ENCODE data around the gene VDAC2.

The VDAC2 gene

DNA sequence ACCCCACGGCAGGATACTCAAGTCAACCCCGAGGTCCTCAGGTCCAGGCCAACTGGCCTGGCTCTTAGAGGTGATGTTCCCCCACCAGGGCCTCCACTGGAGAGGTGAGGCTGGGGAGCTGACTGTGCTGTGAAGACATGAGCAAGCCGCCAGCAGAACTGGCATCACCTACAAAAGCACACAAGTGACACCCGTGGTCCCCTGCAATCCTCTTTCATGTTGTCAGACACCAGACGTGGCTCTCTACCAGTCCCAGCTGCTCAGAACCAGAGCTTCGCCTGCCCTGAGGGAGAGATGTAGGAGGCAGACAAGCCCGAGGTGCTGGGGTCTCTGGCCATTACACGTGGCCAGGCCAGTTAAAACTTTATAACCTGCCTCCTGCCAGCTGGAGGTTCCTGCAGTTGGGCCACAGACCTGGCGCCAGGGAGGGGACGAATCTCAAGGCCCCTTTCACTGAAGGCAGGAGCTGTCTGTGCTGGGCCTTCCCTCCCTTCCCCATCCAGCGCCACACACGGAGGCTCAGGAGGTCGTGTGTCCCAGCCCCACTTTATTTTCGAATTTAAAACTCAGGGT, 22.9 kb downstream of the VDAC2 start:
- TF ChIP-seq, protein P1, sequence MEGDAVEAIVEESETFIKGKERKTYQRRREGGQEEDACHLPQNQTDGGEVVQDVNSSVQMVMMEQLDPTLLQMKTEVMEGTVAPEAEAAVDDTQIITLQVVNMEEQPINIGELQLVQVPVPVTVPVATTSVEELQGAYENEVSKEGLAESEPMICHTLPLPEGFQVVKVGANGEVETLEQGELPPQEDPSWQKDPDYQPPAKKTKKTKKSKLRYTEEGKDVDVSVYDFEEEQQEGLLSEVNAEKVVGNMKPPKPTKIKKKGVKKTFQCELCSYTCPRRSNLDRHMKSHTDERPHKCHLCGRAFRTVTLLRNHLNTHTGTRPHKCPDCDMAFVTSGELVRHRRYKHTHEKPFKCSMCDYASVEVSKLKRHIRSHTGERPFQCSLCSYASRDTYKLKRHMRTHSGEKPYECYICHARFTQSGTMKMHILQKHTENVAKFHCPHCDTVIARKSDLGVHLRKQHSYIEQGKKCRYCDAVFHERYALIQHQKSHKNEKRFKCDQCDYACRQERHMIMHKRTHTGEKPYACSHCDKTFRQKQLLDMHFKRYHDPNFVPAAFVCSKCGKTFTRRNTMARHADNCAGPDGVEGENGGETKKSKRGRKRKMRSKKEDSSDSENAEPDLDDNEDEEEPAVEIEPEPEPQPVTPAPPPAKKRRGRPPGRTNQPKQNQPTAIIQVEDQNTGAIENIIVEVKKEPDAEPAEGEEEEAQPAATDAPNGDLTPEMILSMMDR (IDR thresholded peaks at IDR 0.05; ENCODE audit: low read depth, low read length): no peak
- H3K4me3 ChIP-seq (ENCODE audit: low read depth, low read length): no peak overlapping the region

DNA sequence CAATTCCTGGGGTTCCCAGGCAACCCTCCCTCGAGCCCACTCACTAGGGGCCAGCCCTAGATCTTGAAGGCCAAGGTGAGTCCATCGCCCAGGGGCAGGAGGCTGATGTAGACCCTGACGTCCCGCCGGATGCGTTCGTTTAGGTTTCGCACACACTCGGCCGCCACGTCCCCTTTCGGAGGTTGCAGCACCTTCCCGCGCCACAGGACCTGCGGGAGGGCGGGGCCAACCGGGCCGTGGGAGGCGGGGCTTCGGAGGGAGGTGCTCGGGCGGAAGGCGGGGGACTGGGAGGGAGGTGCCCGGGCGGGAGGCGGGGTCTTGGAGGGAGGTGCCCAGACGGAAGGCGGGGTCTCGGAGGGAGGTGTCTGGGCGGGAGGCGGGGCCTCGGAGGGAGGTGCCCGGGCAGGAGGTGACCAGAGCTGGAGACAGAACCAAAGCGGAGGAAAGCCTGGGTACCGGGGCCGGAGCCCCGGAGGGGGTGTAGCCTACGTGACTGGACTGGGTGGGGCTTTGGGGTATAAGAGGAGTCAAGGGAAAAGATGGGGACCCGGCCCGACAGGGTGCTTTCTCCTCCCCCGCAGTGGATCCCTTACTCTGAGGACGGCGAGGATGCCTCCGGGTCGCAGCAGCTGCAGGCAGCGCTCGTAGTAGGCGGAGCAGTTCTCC, 23.6 kb downstream of the VDAC2 start:
- H3K4me3 ChIP-seq (ENCODE audit: low read depth, low read length): peak overlapping the region; percentile 62
- TF ChIP-seq, protein P1 (IDR thresholded peaks at IDR 0.05; ENCODE audit: low read depth, low read length): no peak

DNA sequence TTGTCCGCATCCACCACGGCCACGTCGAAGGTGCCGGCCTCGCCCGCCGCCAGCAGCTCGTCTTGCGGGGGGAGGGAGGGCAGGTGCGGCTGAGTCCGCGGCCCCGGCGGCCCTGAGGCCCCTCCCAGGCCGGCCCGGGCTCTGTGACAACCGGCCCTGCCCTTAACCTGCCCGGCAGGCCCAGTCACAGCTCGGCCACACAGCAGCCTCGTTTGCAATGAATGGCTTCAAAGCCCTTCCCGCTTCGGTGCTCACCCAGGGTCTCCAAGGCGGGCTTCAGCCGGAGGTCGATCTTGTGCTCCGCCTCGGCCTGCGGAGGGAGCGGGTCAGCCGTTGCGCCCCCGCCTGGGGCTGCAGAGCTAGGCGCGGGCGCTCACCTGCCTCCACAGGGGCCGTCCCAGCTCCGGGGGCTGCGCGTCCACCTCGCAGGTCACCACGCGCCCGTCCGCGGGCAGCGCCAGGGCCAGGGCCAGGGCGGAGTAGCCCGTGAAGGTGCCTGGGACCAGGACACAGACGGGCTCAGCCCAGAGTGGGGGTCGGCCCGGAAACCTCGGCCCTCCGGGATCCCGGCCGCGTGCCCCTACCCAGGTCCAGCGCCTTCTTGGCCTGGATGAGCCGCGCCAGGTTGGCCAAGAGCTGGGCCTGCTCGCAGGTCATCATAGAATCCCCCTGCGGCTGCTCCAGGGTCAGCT, 24.2 kb downstream of the VDAC2 start:
- peak overlapping the region; percentile 62 for H3K4me3 ChIP-seq (ENCODE audit: low read depth, low read length)
- TF ChIP-seq, protein P1 (IDR thresholded peaks at IDR 0.05; ENCODE audit: low read depth, low read length): no peak

DNA sequence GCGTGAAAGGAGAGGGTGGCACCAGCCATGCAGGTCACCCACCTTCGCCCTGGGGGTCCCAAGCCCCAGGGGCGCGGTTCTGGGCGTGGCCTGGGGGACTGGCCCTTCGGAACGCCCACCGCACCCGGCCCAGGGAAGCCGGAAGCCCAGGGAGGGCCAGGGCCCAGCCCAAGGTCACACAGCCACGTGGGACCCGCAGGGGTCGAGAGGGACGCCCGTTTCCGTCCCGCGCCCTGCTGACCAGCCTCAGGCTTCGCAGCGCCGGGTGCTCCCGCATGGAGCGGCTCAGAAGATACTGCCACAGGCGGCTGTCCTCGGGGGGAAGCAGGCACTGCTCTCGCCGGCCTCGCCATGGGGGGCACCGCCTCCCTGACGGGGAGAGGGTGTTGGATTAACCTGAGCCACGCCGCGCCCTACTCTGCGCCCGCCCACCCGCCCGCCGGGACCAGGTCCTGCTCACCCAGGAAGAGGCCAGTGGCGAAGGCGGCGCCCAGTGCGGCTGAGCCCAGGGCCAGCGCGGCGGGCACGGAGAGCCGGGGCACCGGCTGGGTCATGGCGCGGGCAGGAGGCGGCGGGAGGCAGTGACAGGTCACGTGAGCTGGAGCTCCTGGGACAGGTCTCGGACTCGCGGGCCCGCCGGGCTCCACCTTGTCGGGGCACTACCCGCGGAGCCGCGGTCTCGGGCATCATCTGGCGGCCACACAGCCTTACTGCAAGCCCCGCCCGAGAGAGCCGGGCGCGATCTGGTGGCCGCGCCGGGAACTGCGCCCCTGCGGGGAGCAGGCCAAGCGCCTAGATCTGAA, 25.0 kb downstream of the VDAC2 start, which contains the start of gene COMTD1:
Gene COMTD1, minus strand, starts transcription at position 583 of the 803 bp plus-strand sequence. Its CDS starts 29 bp downstream, at position 554.
- TF ChIP-seq, protein P1 (IDR thresholded peaks at IDR 0.05; ENCODE audit: low read depth, low read length): peak; percentile 100
- H3K4me3 ChIP-seq (ENCODE audit: low read depth, low read length): peak within 1 kb of the TSS; percentile 62

DNA sequence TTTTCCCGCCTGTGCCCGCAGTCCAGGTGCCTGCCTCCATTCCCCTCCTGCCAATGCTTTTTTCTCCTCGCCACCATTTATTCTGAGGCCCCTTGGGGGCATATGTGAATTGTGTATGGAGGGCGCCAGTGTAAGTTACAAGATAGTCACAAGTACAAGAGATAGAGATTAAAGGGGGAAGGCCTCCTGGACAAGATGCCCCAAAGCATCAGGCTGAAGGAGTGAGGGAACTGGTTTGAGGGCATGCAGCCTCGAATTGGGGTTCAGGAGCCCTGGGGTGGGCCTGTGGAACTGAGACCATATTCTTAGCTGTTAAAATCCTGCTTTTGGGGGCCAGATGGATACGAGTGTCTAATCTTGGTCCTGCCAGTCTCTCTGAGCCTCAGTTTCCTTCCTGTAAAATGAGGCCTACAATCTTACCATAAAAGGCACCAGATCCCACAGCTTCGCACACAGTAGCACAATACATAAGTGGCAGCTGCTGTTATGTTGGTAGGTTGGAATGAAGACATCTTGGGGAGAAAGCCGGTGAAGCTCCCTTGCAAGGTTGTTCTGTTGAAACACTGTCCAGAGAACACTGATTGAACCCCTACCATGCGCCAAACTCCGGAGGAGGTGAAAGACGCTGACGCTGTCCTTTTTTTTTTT, 25.7 kb downstream of the VDAC2 start:
- no peak overlapping the region for H3K4me3 ChIP-seq (ENCODE audit: low read depth, low read length)
- TF ChIP-seq, protein P1 (IDR thresholded peaks at IDR 0.05; ENCODE audit: low read depth, low read length): no peak

DNA sequence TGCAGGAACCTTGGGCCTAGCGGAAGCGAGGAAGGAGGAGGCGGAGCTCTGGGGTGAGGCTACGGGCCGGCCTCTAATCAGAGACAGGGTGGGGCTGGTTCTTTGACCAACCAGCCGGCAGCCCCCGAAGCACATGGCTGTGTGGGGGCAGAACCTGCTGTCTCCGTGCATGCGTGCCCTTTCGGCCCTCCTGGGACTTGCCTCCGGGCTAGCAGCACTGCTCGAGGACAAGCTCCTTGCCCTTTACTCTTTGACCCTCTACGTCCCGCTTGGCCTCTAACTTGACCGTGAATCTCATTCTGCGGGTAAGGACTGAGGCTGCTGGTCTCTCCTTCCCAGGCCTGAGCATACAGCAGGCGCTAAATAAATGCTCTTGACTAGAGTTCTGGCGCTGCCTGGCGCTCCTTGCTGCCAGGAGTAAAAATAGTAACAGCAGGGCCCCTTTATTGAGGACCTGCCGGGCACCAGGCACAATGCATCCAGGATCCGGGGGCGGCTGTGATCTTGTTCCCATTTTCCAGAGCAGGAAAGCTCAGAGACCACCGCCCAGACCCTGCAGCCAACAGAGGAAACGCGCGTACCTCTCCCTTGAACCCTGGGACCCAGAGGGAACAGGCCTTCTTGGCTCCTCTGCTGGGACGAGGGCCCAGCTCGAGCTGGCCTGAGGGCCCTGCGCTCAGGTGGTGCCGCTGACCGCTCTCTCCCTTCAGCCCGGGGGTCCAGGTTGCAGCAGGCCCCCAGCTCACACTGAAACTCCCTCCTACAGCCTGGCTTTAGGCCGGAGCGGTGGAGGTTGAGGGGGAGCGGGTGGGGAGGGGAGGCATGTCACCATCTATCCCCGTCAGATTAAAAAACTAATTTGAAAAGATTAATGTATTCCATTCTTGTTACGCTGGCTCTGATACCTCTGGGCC, 27.8 kb downstream of the VDAC2 start:
- TF ChIP-seq, protein P1 (IDR thresholded peaks at IDR 0.05; ENCODE audit: low read depth, low read length): no peak
- H3K4me3 ChIP-seq (ENCODE audit: low read depth, low read length): no peak overlapping the region

Measured in WI38 (cell line).